HCT116 (cell line): ENCODE results near the gene HNMT. TPM values are rescaled to one million over a fixed set of nuclear protein-coding genes. Genes with fewer than 3 reads are reported as not detected.

ENCODE experiments used
- ATAC-seq: fragments of 200-7000 bp; cut with Tn5 transposase; 2 replicates; pipeline ENCODE4 v1.9.1; 2020; ENCODE audit warnings: mild to moderate bottlenecking, moderate library complexity
- BruUV-seq: library from RNA; stranded (reverse); fragments of 400-500 nt; replicated peaks from 2 replicates; lab custom pipeline; 2021; lab: Mats Ljungman, UMichigan
- CTCF ChIA-PET: fragments of 300-600 bp; sonication (Branson Sonifier 250); formaldehyde crosslinking; loops from one replicate; lab custom pipeline; 2021; ENCODE audit warnings: antibody characterized with exemption; lab: Charles Lee
- POLR2A ChIA-PET: fragments of 300-600, 350-600 bp; sonication (Branson Sonifier 250); formaldehyde crosslinking; loops from one replicate; lab custom pipeline; 2021; ENCODE audit warnings: antibody characterized with exemption; lab: Charles Lee
- RAD21 ChIA-PET, 2 experiments: fragments of 300-600 bp; sonication (Branson Sonifier 250); formaldehyde crosslinking; loops; one replicate each; lab custom pipeline; 2023; ENCODE audit warnings: low total read pairs in 2 of 2; ENCODE audit not compliant: uncharacterized antibody in 2 of 2, unreplicated experiment in 2 of 2, low non-redundant PET in 1 of 2; lab: Charles Lee
- DNase-seq: peaks from one replicate; pipeline ENCODE4 v3.0.0-alpha.2; 2010; ENCODE audit warnings: low read depth, low spot score
- H2AFZ ChIP-seq: fragments of 200-600 bp; shearing (Covaris generic), sonication (generic); 2 replicates; pipeline ENCODE4 v1.6.1; 2017; ENCODE audit warnings: low read depth, mixed run types, mixed read lengths, antibody characterized with exemption, low read length; ENCODE audit not compliant: poor library complexity, severe bottlenecking
- H3K27ac ChIP-seq: 2 replicates; pipeline ENCODE4 v1.5.1; 2012; ENCODE audit warnings: low read depth, low read length
- H3K27me3 ChIP-seq: fragments of 200-600 bp; sonication (generic); 2 replicates; pipeline ENCODE4 v1.6.1; 2016; ENCODE audit warnings: mixed run types, low read length, mixed read lengths; ENCODE audit not compliant: insufficient read depth
- H3K36me3 ChIP-seq, 2 experiments: fragments of 200-500 bp in 1 of 2; fragments of 200-600 bp in 1 of 2; sonication (Bioruptor generic) in 1 of 2; sonication (generic) in 1 of 2; 2 replicates each; pipeline versions ENCODE4 v1.5.1 to v1.6.1; 2014 to 2016; ENCODE audit warnings: low read length in 2 of 2, inconsistent platforms in 1 of 2, mixed read lengths in 1 of 2, mixed run types in 1 of 2; ENCODE audit not compliant: insufficient read depth in 2 of 2, control insufficient read depth in 1 of 2
- H3K4me1 ChIP-seq, 2 experiments: fragments of 200-600 bp in 1 of 2; sonication (generic) in 1 of 2; 2 replicates each; pipeline versions ENCODE4 v1.5.1 to v1.6.1; 2012 to 2017; ENCODE audit warnings: low read length in 2 of 2, inconsistent platforms in 1 of 2, mild to moderate bottlenecking in 1 of 2, mixed read lengths in 1 of 2, mixed run types in 1 of 2, moderate library complexity in 1 of 2; ENCODE audit not compliant: insufficient read depth in 2 of 2, control insufficient read depth in 1 of 2
- H3K4me2 ChIP-seq: fragments of 200-600 bp; sonication (generic); 2 replicates; pipeline ENCODE4 v1.6.1; 2017; ENCODE audit warnings: mixed run types, low read length, mixed read lengths
- H3K4me3 ChIP-seq, 2 experiments: fragments of 200-600 bp in 1 of 2; sonication (generic) in 1 of 2; replicated peaks in 1 of 2; 2 replicates each; pipeline ENCODE4 v1.5.1; 2011 to 2016; ENCODE audit warnings: low read length in 2 of 2, control low read depth in 1 of 2, low read depth in 1 of 2, mild to moderate bottlenecking in 1 of 2, mixed read lengths in 1 of 2, mixed run types in 1 of 2
- H3K79me2 ChIP-seq: fragments of 200-600 bp; sonication (generic); 2 replicates; pipeline ENCODE4 v1.6.1; 2017; ENCODE audit warnings: mild to moderate bottlenecking, mixed run types, low read length, moderate library complexity, mixed read lengths; ENCODE audit not compliant: insufficient read depth
- H3K9ac ChIP-seq: fragments of 200-600 bp; sonication (generic); 2 replicates; pipeline ENCODE4 v1.6.1; 2016; ENCODE audit warnings: low read length, mixed read lengths
- H3K9me2 ChIP-seq: fragments of 200-600 bp; sonication (generic), shearing (Covaris generic); 2 replicates; pipeline ENCODE4 v1.6.1; 2017; ENCODE audit warnings: mixed run types, mild to moderate bottlenecking, moderate library complexity; ENCODE audit not compliant: insufficient read depth
- H3K9me3 ChIP-seq, 2 experiments: fragments of 200-500 bp in 1 of 2; fragments of 200-600 bp in 1 of 2; sonication (Bioruptor generic) in 1 of 2; sonication (generic) in 1 of 2; 2 replicates each; pipeline ENCODE4 v1.6.1; 2014 to 2017; ENCODE audit warnings: low read length in 2 of 2, mixed read lengths in 2 of 2, inconsistent platforms in 1 of 2, low read depth in 1 of 2, mild to moderate bottlenecking in 1 of 2, mixed run types in 1 of 2, moderate library complexity in 1 of 2; ENCODE audit not compliant: control insufficient read depth in 1 of 2, insufficient read depth in 1 of 2
- H4K20me1 ChIP-seq: fragments of 200-600 bp; sonication (generic), shearing (Covaris generic); 2 replicates; pipeline ENCODE4 v1.6.1; 2017; ENCODE audit warnings: mixed run types, mild to moderate bottlenecking, moderate library complexity; ENCODE audit not compliant: insufficient read depth
- EZH2phosphoT487 ChIP-seq: fragments of 200-600 bp; IDR thresholded peaks from 2 replicates; pipeline ENCODE4 v1.6.1; 2018; ENCODE audit warnings: antibody characterized with exemption, borderline replicate concordance
- FOSL1 ChIP-seq: IDR thresholded peaks from 2 replicates; pipeline ENCODE4 v1.6.1; 2012; ENCODE audit warnings: low read depth
- POLR2AphosphoS5 ChIP-seq: IDR thresholded peaks from 2 replicates; pipeline ENCODE4 v1.6.1; 2011; ENCODE audit warnings: mild to moderate bottlenecking, low read depth, low read length, moderate library complexity
- SIN3A ChIP-seq: IDR thresholded peaks from 2 replicates; pipeline ENCODE4 v1.6.1; 2012; ENCODE audit warnings: low read depth
- SP1 ChIP-seq: IDR thresholded peaks from 2 replicates; pipeline ENCODE4 v1.6.1; 2012; ENCODE audit warnings: low read depth
- SRF ChIP-seq: IDR thresholded peaks from 2 replicates; pipeline ENCODE4 v1.6.1; 2012; ENCODE audit warnings: low read depth
- intact Hi-C: fragments of 100-400 bp; cut with micrococcal nuclease; formaldehyde crosslinking; loops from 2 replicates; pipeline ENCODE4 v1.10.0; 2022
- total RNA-seq: library from RNA; stranded (reverse); gene quantifications from one replicate; pipeline ENCODE4 v1.2.1, GENCODE V29; 2021; ENCODE audit not compliant: unreplicated experiment
- TF ChIP-seq, protein P1 (sequence below): IDR thresholded peaks from 2 replicates; pipeline ENCODE4 v1.6.1; 2012; ENCODE audit warnings: low read depth
- TF ChIP-seq, protein P2 (sequence below): IDR thresholded peaks from 2 replicates; pipeline ENCODE4 v1.6.1; 2012
- TF ChIP-seq, protein P3 (sequence below): IDR thresholded peaks from 2 replicates; pipeline ENCODE4 v1.6.1; 2011; ENCODE audit warnings: mild to moderate bottlenecking, low read length, moderate library complexity; ENCODE audit not compliant: insufficient replicate concordance; ENCODE audit errors: extremely low read depth

Gene HNMT
- total RNA-seq, 1 experiment from 2014 or later, result not detected

DNA sequence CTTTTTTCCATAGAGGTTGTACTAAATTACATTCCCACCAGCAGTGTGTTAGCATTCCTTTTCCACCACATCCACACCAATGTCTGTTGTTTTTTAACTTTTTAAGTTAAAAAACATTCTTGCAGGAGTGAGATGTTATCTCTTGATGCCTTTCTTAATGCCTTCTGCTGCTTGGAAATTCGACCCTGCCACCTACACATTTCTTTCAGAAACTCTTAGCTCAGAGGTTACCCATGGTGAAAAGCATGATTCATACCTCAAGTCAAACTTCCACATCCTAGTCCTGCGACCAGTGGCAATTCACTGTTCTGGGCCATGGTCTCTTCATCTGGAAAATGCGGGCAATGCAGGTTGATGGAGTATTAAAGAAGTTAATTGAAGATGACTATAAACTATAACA lies 12.7 kb upstream of the HNMT start:
- H3K9me3 ChIP-seq, result no peaks in the 10 kb centered on the region
- ChIA-PET CTCF (interaction anchor here (1.2 kb wide), 1 partner anchor 836 kb away, joined by 3 read pairs; no protein-coding TSS in a partner anchor), POLR2A (no interaction called here), RAD21 (no interaction called here)
- no peak overlapping the region for H3K9ac ChIP-seq
- H3K4me2 ChIP-seq, result no peak overlapping the region
- H3K27me3 ChIP-seq, result no peaks in the 10 kb centered on the region
- no peaks in the 10 kb centered on the region for H3K9me2 ChIP-seq
- DNase-seq (no peak), ATAC-seq (no peak)
- H3K36me3 ChIP-seq, result no peaks in the 10 kb centered on the region
- H3K79me2 ChIP-seq, result no peaks in the 10 kb centered on the region
- no peak overlapping the region for H3K27ac ChIP-seq
- H3K4me1 ChIP-seq, result peaks cover 0 to 3% of the 10 kb centered on the region in 2 experiments; a peak in 1 of 4 replicates
- intact Hi-C loops, result no loop called here
- H4K20me1 ChIP-seq, result no peaks in the 10 kb centered on the region
- TF ChIP-seq, protein P1, sequence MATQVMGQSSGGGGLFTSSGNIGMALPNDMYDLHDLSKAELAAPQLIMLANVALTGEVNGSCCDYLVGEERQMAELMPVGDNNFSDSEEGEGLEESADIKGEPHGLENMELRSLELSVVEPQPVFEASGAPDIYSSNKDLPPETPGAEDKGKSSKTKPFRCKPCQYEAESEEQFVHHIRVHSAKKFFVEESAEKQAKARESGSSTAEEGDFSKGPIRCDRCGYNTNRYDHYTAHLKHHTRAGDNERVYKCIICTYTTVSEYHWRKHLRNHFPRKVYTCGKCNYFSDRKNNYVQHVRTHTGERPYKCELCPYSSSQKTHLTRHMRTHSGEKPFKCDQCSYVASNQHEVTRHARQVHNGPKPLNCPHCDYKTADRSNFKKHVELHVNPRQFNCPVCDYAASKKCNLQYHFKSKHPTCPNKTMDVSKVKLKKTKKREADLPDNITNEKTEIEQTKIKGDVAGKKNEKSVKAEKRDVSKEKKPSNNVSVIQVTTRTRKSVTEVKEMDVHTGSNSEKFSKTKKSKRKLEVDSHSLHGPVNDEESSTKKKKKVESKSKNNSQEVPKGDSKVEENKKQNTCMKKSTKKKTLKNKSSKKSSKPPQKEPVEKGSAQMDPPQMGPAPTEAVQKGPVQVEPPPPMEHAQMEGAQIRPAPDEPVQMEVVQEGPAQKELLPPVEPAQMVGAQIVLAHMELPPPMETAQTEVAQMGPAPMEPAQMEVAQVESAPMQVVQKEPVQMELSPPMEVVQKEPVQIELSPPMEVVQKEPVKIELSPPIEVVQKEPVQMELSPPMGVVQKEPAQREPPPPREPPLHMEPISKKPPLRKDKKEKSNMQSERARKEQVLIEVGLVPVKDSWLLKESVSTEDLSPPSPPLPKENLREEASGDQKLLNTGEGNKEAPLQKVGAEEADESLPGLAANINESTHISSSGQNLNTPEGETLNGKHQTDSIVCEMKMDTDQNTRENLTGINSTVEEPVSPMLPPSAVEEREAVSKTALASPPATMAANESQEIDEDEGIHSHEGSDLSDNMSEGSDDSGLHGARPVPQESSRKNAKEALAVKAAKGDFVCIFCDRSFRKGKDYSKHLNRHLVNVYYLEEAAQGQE, result no peak
- TF ChIP-seq, protein P2, sequence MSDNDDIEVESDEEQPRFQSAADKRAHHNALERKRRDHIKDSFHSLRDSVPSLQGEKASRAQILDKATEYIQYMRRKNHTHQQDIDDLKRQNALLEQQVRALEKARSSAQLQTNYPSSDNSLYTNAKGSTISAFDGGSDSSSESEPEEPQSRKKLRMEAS, result no peak
- TF ChIP-seq, protein P3, sequence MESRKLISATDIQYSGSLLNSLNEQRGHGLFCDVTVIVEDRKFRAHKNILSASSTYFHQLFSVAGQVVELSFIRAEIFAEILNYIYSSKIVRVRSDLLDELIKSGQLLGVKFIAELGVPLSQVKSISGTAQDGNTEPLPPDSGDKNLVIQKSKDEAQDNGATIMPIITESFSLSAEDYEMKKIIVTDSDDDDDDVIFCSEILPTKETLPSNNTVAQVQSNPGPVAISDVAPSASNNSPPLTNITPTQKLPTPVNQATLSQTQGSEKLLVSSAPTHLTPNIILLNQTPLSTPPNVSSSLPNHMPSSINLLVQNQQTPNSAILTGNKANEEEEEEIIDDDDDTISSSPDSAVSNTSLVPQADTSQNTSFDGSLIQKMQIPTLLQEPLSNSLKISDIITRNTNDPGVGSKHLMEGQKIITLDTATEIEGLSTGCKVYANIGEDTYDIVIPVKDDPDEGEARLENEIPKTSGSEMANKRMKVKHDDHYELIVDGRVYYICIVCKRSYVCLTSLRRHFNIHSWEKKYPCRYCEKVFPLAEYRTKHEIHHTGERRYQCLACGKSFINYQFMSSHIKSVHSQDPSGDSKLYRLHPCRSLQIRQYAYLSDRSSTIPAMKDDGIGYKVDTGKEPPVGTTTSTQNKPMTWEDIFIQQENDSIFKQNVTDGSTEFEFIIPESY, result no peak
- TF ChIP-seq SP1 (no peak), EZH2phosphoT487 (no peak), SRF (no peak), FOSL1 (no peak), SIN3A (no peak), POLR2AphosphoS5 (no peak)
- BruUV-seq, result no TSS peak
- no peak overlapping the region for H2AFZ ChIP-seq
- H3K4me3 ChIP-seq, result no peak overlapping the region
